GM21381 (cell line): ENCODE data around the gene PRR16.

Source experiments
- ATAC-seq: cut with Tn5 transposase; IDR thresholded peaks from one replicate; pipeline ENCODE4 v1.9.1; 2021; ENCODE audit warnings: mild to moderate bottlenecking, moderate library complexity; ENCODE audit not compliant: unreplicated experiment

Gene PRR16

DNA sequence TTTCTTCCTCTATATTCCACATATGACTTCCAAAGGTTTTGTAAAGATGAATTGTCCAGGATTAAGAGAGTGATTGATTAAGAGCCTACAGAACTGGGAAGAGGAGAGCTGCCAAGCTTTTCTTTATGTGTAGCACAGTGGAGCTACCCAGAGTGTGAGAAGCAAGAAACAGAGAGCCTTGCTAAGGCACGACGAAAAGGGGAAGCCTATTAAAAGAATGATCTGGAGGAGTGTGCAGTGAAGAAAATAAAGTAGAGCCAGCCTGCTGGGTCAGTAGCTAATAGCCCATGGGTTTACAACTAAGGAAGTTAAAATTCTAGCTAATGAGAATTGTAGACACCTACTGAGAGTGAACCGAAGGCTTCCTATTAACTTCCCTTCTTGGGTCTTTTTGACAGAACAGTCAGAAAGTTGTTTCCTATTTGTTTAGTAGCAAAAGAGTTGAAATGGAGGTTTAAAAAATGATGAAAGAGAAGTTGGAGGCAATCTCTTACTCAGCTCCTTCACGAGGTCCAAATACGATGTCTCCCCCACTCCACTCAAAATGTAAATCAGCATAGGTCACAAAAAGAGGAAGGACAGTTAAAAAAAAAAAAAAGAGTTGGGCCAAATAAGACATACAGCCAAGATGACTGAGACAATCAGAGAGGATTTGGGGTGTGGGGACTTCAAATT, 957 bp upstream of the PRR16 start:
- ATAC-seq = no peak

DNA sequence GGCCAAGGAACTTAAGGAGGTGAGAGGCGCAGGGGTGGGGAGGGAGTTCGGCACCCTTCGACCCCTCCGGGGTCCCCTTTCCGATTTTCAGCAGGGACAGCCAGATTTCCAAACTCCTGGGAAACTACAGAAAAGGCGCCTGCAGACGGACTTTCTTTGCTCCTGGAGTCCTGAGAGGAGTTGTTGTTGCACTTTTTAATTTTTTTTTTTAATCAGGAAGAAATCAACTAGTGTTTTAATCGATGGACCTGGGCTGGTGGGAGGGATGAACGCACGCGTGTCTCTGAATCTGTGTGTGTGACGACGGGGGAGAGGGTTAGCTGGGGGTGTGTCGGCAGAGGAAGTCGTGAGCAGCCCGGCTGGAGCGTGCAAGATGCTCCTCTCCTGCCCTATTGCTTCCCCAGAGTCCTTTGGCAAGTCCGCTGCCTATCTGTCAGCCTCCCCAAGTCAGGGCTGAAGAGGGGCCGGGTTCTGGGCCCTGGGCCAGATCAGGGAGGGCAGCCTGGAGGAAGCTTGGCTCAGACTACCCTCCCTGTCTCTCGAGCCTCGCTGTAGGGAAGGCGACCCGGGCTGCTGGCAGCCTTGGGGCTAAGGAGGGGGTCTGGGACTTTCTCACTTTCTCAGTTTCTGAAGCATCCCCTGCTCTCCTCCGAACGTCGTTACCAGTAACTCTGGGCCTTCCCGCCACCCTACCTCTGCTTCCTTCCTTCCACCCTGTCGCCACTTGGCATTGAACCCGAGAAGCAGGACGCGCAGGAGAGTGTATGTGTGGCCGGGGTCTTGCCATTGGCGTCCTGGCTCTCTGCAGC, 731 bp downstream of the PRR16 start:
- no peak for ATAC-seq

DNA sequence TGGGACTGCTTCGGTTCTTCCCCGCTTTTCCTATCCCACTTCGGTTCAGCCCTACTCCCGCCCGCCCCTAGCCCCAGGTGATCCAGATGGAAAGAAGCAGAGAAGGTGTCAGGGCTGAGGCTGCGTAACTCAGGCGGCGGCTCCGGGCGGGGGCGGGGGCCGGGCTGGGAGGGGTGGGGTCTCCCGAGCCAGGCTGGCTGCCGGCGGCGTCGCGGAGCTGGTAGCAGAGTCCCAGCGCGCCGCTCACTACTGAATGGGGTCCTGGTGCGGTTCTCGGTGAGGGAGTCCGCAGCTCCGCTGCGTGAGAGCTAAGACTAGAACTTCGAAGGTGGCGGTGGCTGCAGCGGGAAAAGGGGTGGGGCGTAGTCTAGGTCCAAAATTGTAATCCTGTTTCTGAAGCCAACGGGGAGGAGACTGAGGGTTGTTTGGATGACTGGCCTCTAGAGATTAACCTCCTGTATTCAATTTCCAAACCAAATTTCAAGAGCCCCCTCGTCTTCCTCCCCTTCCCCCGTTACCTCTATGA, 1.4 kb downstream of the PRR16 start:
- no peak for ATAC-seq

DNA sequence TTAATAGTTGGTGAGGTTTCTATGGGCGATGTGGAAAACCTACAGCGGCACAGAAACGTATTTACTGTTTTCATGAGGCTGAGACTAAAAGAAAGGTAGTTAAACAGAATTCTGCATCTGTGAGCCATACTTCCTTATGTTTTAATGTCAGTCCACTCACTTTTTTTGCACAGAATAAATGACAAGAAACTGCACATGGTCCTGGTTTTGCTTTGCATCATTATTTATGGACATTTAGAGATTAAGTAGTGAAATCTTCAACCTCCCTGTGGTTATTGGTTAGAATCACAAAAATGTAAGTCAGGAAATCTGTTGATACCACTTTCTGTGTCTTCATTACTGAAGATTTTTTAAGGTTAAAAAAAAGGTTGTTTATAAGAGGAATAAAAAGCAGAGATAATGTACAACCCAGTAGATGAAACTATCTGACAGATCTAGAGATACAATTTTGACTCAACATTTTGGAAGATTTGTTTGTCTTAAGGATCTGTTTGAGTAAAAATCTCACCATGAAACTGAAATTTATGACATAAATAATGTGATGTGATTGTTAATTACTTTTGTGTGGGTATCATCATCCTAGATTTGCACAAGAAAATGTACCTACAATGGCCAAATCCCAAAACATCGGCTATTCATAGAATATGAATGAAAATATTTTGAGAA, 2.4 kb downstream of the PRR16 start:
- ATAC-seq = no peak

DNA sequence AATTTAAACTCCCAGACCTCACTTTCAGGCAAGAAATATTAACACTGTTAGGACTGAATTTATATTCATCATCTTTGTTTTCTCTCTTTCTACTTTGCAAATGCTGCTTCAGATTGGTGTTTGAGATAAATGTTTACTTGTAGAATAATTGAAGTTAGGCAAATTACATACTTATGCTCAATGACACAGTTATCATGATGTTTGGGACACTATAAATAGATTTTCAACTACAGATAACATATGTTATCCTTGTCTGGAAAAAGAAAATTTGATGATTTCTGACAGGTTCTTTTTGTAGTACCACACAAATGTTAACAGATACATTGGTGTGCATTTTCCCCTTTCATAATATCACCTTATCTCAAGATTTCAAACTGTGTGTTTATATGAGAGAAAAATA, 7.9 kb downstream of the PRR16 start:
- no peak for ATAC-seq

DNA sequence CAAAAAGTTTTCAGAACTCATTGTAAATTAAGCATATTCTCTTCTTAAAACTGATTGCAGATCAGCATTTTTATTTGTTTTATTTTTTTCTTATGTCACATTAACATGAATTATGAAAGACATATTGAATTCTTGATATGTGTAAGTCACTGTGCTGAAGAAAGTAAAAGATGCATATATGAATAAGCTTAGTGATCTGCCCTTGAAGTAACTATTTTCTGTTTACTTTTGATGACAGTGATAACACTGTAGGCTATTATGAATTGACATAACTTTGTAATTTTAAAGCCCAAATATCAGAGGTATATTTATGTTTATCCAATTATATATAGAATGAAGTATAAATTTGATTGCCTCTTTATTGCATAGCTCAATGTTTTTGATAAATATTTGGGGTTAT, 8.8 kb downstream of the PRR16 start:
- ATAC-seq = no peak

DNA sequence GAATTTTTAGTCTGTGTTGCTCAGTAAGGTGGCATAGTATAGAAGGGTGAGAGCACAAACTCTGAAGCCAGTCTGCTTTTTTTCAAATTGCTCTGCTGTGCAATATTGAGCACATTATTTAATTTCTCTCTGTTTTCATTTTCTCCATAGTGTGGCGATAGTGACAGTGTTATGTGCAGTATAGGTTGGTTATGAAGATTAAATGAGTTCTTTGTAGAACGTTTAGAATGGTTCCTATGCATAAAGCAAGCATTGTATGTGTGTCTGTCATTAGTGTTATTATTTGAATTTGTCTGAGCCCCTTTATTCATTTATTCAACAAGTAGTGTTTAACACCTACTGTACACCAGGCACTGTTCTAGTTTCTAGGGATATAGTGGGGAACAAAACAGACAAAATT, 9.2 kb downstream of the PRR16 start:
- no peak for ATAC-seq

DNA sequence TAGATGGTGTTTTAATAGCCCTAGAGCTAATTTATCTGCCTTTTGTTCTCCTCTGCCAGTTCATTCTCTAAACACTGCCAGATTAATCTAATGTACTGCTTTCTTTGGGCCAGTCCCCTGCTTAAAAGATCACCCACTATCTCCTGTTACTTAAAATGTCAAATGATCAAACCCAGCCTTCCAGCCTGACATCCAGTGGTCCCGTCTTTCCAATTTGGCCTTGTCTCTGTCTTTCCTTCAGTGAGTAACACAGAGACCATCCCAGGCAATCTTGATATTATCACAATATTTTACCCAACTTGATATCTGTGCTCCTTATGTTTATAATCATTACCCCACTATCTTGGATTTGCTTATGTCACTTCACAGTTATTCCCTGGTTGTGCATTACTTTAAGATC, 12.0 kb downstream of the PRR16 start:
- no peak for ATAC-seq

DNA sequence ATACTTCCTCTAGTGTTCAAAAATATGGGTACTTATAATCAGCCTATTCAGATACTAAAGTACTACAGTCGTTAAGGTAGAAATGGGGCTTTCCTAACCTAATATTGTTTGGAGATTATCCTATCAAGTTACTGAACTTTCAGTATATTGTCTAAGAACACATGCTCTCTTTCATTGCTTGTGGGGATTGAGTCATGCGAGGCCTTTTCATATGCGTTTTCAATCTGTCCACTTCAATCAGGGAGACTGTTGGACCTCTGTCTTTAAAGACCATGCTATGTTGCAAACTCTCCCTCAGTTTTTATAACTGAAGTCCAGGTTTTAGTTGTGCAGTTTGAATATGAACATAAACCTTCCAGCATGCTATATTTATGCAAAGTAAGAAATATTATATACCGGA, 15.0 kb downstream of the PRR16 start:
- ATAC-seq = no peak

DNA sequence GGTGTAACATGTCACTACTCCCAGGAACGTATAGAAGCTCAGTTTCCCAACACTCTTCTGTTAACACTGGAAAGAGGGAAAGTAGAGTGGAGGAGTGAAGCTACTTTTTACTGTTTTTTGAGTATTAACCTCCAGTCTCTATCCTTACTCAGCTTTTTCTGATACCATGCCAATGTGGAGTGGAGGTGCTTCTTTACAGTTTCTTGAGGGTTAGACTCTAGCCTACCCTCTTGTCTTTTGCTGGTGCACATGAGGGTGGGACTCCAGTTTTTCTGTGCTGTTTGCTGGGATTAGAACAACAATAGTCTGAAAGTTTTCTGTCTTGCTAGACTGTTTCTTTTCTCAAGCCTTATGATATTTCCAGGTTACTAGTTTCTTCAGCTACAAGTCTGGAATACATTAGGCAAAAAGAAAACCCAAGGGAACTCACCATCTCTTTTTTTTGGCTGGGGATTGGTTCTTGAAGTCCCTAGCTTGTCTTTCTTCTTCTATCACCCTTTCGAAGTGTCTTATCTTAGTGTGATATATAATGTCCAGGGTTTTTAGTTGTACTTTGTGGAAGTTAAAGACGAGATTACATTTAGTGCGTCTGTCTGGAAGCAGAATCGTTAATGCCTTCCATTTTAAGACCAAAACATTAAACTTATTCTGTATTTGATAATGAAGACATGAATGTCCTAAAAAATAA, 35.9 kb downstream of the PRR16 start:
- no peak for ATAC-seq

DNA sequence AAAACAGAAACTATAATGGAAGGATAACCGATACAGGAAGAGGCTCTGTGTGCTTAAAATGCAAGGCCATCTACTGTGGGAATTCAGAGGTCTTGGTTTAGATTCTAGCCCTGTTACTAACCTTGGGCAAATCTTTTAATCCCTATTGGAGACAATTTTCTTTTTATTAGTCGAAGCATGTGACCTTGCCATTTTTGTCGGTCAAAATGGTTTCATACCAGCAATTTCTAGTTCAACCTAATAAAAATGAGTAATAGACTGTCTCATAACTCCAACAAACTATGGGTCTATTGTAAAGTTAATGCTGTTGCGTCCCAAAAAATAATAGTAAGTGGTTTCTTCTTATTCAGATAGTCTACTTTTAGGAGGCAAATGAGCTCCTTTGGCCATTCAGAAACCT, 38.4 kb downstream of the PRR16 start:
- ATAC-seq = no peak

DNA sequence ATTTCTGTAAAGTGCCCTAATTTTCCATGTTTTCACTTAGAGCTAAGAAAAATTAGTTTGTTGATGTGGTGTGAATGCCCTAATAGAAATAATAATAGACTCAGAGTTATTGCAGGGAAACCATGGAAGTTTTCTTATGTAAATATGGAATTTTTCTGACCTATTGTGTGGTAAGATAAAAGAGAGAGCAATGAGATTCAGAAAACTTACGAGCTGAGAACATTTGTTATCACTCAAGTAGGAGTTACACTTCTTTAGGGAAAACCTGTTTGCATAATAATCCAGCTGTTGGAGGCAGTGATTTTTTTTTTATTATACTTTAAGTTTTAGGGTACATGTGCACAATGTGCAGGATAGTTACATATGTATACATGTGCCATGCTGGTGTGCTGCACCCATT, 39.2 kb downstream of the PRR16 start:
- no peak for ATAC-seq

DNA sequence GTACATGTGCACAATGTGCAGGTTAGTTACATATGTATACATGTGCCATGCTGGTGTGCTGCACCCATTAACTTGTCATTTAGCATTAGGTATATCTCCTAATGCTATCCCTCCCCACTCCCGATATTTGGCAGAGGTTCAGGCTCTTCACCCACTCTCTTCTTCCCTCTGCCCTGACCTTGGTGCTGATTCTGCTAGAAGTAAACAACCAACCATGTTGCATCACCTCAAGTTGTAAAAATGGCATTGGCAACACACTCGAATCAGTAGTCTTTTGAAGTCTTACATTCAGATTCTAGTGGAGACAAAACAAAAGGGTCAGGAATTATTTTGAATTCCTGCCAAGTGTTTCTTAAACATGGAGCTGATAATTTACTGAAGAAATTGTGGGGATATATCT, 40.0 kb downstream of the PRR16 start:
- ATAC-seq = no peak

DNA sequence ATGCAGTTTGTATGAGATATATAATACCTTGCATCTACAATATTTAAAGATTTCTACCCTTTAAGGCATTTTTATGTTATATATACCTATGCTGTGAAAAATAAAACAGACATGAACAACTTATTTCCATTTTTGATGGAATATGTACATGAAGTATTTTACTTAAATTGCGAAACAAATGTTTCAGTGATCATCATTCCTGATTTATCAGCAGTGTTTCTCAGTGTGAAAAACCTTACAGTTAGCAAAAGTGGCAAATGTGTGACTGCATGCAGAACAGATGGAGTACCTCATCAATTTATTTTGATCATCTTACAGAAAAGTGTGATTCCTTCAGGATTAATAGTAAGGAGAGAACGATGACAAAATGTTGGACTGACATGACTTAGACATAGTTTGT, 43.1 kb downstream of the PRR16 start:
- no peak for ATAC-seq

DNA sequence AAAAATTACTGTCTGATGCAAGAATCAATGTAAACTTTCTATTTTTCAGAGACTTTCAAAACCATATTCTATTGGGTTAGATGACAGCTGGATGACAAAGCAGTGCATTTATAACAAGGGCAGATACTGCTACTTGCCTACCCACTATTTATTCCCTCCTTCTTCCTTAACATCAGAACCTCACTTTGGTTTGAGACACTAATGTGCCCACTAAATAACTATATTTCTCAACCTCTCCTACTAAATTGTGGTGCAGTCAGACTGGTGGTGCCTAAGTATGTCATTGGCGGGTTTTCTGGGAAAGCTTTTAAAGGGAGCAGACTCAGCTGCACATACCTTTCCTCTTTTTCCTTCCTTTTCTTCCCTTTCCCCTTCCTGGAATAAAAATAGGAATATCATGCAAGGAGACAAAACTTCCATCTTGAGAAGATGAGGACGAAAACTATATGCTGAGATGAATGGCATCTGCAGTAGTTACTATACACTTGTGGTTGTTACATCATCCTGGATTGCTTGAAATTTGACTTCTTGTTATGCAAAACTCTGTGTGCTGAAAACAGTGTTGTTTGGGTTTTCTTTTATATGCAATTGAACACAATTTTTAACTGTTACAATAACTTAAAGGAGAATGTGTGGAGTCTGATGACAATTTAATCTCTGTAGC, 43.8 kb downstream of the PRR16 start:
- ATAC-seq = no peak

DNA sequence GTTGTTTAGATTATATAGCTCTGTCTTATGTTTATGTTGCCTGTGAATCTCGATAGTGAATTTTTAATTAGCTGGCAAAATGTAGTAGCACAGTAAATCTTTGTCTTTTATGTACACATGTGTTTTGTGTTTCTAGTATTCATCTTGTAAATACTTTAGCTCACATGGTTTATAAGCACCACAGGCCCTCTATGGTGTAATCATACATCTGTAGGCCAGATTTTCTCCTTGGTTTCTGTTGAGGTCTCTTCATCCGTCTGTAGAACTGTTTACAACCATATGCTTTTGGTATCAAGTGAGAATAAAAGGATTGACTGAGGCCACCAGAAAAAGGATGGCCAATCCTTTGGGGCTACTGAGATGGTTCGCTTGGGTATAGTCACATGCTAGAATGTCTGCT, 45.0 kb downstream of the PRR16 start:
- no peak for ATAC-seq

DNA sequence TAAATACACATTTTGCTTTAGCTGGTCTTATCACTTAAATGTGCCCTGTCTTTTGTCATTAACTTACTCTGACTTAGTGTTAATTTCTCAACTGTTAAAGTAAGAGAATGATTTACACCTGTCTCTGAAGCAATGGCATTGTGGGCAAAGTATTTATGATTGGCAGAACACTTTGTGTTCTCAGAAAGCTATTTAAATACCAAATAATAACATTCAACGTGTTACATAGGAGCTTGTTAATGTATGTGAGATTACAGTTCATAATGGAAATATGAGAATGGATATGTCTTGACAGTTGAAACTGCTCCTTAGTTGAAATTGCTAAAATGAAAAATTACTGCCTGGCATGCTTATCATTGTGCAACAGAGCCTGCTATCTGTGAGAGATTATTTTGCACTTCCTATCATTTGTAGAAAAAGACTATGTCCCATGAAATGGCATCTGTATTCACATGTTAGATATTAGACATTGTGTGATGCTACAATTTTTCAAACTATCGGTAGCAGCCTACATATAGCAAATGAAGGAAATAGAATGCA, 46.1 kb downstream of the PRR16 start:
- no peak for ATAC-seq

DNA sequence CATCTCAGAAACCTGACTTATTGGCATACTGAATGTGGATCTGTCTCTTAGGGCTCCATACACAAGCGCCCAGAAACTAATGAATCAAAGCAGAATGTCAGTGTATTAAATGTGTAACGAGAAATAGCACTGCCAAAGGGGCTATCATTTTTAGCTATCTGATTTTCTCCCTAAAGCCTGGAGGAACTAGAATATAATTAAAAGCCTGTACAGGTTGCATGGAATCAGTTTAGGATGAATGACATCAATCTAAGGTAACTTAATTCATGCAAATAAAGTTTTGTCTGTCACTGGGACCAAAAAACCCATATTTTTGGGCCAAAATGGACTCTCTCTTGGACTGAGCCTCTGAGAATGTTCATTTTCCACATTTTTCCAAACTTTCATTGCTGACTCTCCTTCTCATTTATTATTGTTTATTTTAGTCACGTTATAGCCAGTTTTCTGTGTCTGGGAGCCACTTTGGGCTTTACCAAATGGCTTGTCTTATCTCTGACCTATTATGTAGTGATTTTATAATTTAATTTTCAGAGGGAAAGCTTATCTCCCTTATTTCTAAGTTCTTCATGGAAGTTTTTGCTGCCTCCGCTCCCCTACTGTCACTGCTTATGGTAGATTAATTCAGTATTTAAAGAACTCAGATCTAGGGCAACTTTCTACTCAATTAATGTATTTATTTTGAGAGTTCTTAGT, 47.0 kb downstream of the PRR16 start:
- ATAC-seq = no peak

DNA sequence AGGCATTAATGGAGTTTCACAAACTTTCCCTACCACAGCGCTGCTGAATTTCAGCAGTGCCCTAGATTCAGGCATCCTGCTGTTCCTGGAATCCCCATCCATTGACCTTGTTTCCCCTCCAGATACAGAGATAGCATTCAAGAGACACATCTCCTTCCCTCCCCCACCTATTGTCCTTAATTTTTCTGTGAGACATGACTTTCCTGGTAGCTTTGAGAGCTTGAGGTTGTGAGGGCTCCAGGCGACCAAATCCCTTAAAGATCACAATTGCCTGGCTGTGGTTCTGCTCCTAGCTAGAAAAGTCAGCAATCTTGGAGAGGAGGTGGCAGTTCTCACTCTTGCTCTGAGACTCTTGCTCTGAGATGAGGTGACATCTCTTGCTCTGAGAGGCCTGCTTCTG, 48.0 kb downstream of the PRR16 start:
- ATAC-seq = no peak
